H1 (cell line): Measurements from ENCODE around the gene ING1. TPM values are rescaled to one million over a fixed set of nuclear protein-coding genes. Genes with fewer than 3 reads are reported as not detected.

Source experiments
- CTCF ChIA-PET: fragments of 300-600 bp; sonication (Branson Sonifier 250); formaldehyde crosslinking; loops from one replicate; lab custom pipeline; 2021; ENCODE audit not compliant: partially characterized antibody; lab: Charles Lee
- POLR2A ChIA-PET: fragments of 300-600 bp; sonication (Branson Sonifier 250); formaldehyde crosslinking; loops from one replicate; lab custom pipeline; 2021; ENCODE audit warnings: inconsistent platforms; ENCODE audit not compliant: partially characterized antibody; lab: Charles Lee
- DNase-seq, 2 experiments: peaks; one replicate each; pipeline versions ENCODE4 v3.0.0 to v3.0.0-alpha.2; 2010 to 2022; ENCODE audit warnings: low spot score in 2 of 2, low read depth in 1 of 2, mixed read lengths in 1 of 2
- FAIRE-seq: peaks from 2 replicates; lab custom pipeline; 2011; peaks lifted over from hg19 to GRCh38; lab: Jason Lieb, UNC
- H2AFZ ChIP-seq: 2 replicates; pipeline ENCODE4 v1.8.1; 2012; ENCODE audit warnings: low read length, inconsistent platforms
- H2AK5ac ChIP-seq: 2 replicates; pipeline ENCODE4 v1.6.1; 2013; ENCODE audit warnings: low read depth, low read length
- H2BK120ac ChIP-seq: replicated peaks from 2 replicates; pipeline ENCODE3; 2013; ENCODE audit warnings: low read depth, low read length, inconsistent platforms
- H2BK12ac ChIP-seq: 2 replicates; pipeline ENCODE4 v1.6.1; 2013; ENCODE audit warnings: low read depth, low read length
- H2BK15ac ChIP-seq: 2 replicates; pipeline ENCODE4 v1.6.1; 2013; ENCODE audit warnings: low read length
- H2BK20ac ChIP-seq: 2 replicates; pipeline ENCODE4 v1.6.1; 2013; ENCODE audit warnings: low read length
- H2BK5ac ChIP-seq: 2 replicates; pipeline ENCODE4 v1.6.1; 2013; ENCODE audit warnings: low read depth, low read length
- H3K14ac ChIP-seq: 2 replicates; pipeline ENCODE4 v1.6.1; 2013; ENCODE audit warnings: inconsistent platforms; ENCODE audit not compliant: insufficient read length
- H3K18ac ChIP-seq: 2 replicates; pipeline ENCODE4 v1.6.1; 2013; ENCODE audit warnings: low read length; ENCODE audit errors: extremely low read depth
- H3K23ac ChIP-seq: 2 replicates; pipeline ENCODE4 v1.6.1; 2013; ENCODE audit warnings: inconsistent platforms; ENCODE audit not compliant: insufficient read length
- H3K23me2 ChIP-seq: 2 replicates; pipeline ENCODE4 v1.6.1; 2013; ENCODE audit warnings: low read depth, low read length
- H3K27ac ChIP-seq: 2 replicates; pipeline ENCODE4 v1.6.1; 2011; ENCODE audit warnings: low read depth, low read length, inconsistent platforms
- H3K27me3 ChIP-seq, 4 experiments: replicated peaks in 1 of 4; 1 replicate in 1 of 4; 2 replicates in 3 of 4; pipeline versions ENCODE4 v1.6.1 to v1.8.1; 2011 to 2013; ENCODE audit warnings: low read length in 3 of 4, mild to moderate bottlenecking in 3 of 4, inconsistent platforms in 2 of 4, mixed read lengths in 2 of 4, moderate library complexity in 1 of 4; ENCODE audit not compliant: control insufficient read depth in 3 of 4, insufficient read depth in 3 of 4; ENCODE audit errors: extremely low read depth in 1 of 4
- H3K36me3 ChIP-seq, 4 experiments: 2 replicates each; pipeline versions ENCODE4 v1.6.1 to v1.8.1; 2011 to 2013; ENCODE audit warnings: mild to moderate bottlenecking in 4 of 4, low read length in 3 of 4, moderate library complexity in 2 of 4, control low read depth in 1 of 4, inconsistent platforms in 1 of 4; ENCODE audit not compliant: insufficient read depth in 4 of 4, control insufficient read depth in 2 of 4
- H3K4ac ChIP-seq: replicated peaks from 2 replicates; pipeline ENCODE3; 2013; ENCODE audit warnings: low read length, low read depth, mixed read lengths, inconsistent platforms; ENCODE audit not compliant: insufficient read length
- H3K4me1 ChIP-seq, 4 experiments: replicated peaks in 1 of 4; 1 replicate in 1 of 4; 2 replicates in 3 of 4; pipeline versions ENCODE4 v1.6.1 to v1.8.1; 2011 to 2013; ENCODE audit warnings: low read length in 3 of 4, inconsistent platforms in 2 of 4, mixed read lengths in 1 of 4; ENCODE audit not compliant: insufficient read depth in 4 of 4, control insufficient read depth in 3 of 4
- H3K4me2 ChIP-seq, 2 experiments: 2 replicates each; pipeline versions ENCODE4 v1.6.1 to v1.8.1; 2011 to 2013; ENCODE audit warnings: low read depth in 2 of 2, low read length in 2 of 2, control low read depth in 1 of 2, inconsistent platforms in 1 of 2, mild to moderate bottlenecking in 1 of 2; ENCODE audit not compliant: insufficient read depth in 1 of 2
- H3K4me3 ChIP-seq, 4 experiments: fragments of 200-600, 300-600 bp in 1 of 4; sonication (generic), shearing (Covaris generic), sonication (Bioruptor Twin) in 1 of 4; 2 replicates each; pipeline versions ENCODE4 v1.5.1 to v1.8.1; 2011 to 2016; ENCODE audit warnings: low read length in 4 of 4, low read depth in 3 of 4, control low read depth in 2 of 4, inconsistent platforms in 2 of 4, mild to moderate bottlenecking in 2 of 4, mixed read lengths in 1 of 4, moderate library complexity in 1 of 4; ENCODE audit not compliant: insufficient read depth in 2 of 4; ENCODE audit errors: extremely low read depth in 1 of 4
- H3K56ac ChIP-seq: replicated peaks from 2 replicates; pipeline ENCODE3; 2013; ENCODE audit warnings: low read depth, mild to moderate bottlenecking, mixed read lengths, low read length, inconsistent platforms; ENCODE audit not compliant: insufficient read length
- H3K79me1 ChIP-seq: 2 replicates; pipeline ENCODE4 v1.6.1; 2013; ENCODE audit warnings: low read depth, low read length, control low read depth
- H3K79me2 ChIP-seq, 2 experiments: 2 replicates each; pipeline versions ENCODE4 v1.6.1 to v1.8.1; 2012 to 2013; ENCODE audit warnings: low read length in 2 of 2, mild to moderate bottlenecking in 2 of 2, inconsistent platforms in 1 of 2; ENCODE audit not compliant: insufficient read depth in 2 of 2, control insufficient read depth in 1 of 2
- H3K9ac ChIP-seq, 4 experiments: replicated peaks in 1 of 4; 1 replicate in 1 of 4; 2 replicates in 3 of 4; pipeline versions ENCODE4 v1.6.1 to v1.8.1; 2011 to 2013; ENCODE audit warnings: low read depth in 3 of 4, low read length in 3 of 4, control low read depth in 2 of 4, mild to moderate bottlenecking in 2 of 4, moderate library complexity in 2 of 4, inconsistent platforms in 1 of 4; ENCODE audit errors: extremely low read depth in 1 of 4
- H3K9me3 ChIP-seq, 2 experiments: 2 replicates each; pipeline versions ENCODE4 v1.6.1 to v1.8.1; 2012 to 2013; ENCODE audit warnings: mild to moderate bottlenecking in 2 of 2, moderate library complexity in 2 of 2, control low read depth in 1 of 2, inconsistent platforms in 1 of 2, low read depth in 1 of 2, low read length in 1 of 2, mixed read lengths in 1 of 2; ENCODE audit not compliant: insufficient read depth in 2 of 2
- H4K20me1 ChIP-seq, 2 experiments: replicated peaks in 1 of 2; 2 replicates each; pipeline versions ENCODE3 to v1.8.1; 2011 to 2013; ENCODE audit warnings: inconsistent platforms in 2 of 2, low read length in 2 of 2, mild to moderate bottlenecking in 1 of 2; ENCODE audit not compliant: insufficient read depth in 2 of 2, control insufficient read depth in 1 of 2
- H4K5ac ChIP-seq: 2 replicates; pipeline ENCODE4 v1.6.1; 2013; ENCODE audit warnings: low read length, low read depth, mixed read lengths, inconsistent platforms; ENCODE audit not compliant: insufficient read length
- H4K8ac ChIP-seq: 2 replicates; pipeline ENCODE4 v1.8.0; 2013; ENCODE audit warnings: mild to moderate bottlenecking, moderate library complexity, low read length, inconsistent platforms; ENCODE audit not compliant: insufficient read depth; ENCODE audit errors: extremely low read depth
- H4K91ac ChIP-seq: replicated peaks from 2 replicates; pipeline ENCODE3; 2013; ENCODE audit warnings: low read length, mixed read lengths, inconsistent platforms; ENCODE audit not compliant: insufficient read length
- BACH1 ChIP-seq: IDR thresholded peaks from 2 replicates; pipeline ENCODE4 v1.6.1; 2012; ENCODE audit warnings: low read length, improper control_type of control experiment
- BCL11A ChIP-seq, 2 experiments: IDR thresholded peaks; one replicate each; pipeline ENCODE4 v1.6.1; 2011; ENCODE audit warnings: low read depth in 2 of 2, low read length in 2 of 2, mild to moderate bottlenecking in 2 of 2
- BRCA1 ChIP-seq: IDR thresholded peaks from 2 replicates; pipeline ENCODE4 v1.6.1; 2012; ENCODE audit warnings: low read depth, low read length, improper control_type of control experiment
- CTBP2 ChIP-seq: IDR thresholded peaks from 2 replicates; pipeline ENCODE4 v1.7.0; 2011; ENCODE audit warnings: borderline replicate concordance, mild to moderate bottlenecking, moderate library complexity, mixed read lengths, low read length; ENCODE audit not compliant: insufficient read depth, insufficient read length
- E2F6 ChIP-seq: IDR thresholded peaks from 2 replicates; pipeline ENCODE4 v1.6.1; 2012; ENCODE audit warnings: inconsistent platforms
- EGR1 ChIP-seq: IDR thresholded peaks from 2 replicates; pipeline ENCODE4 v1.6.1; 2011; ENCODE audit warnings: low read depth, low read length, borderline replicate concordance
- JUND ChIP-seq: IDR thresholded peaks from 2 replicates; pipeline ENCODE4 v1.6.1; 2011; ENCODE audit warnings: mild to moderate bottlenecking, improper control_type of control experiment, low read length
- KDM5A ChIP-seq: fragments of 200-600 bp; IDR thresholded peaks from 2 replicates; pipeline ENCODE4 v1.7.1; 2012; ENCODE audit warnings: mild to moderate bottlenecking, low read length, inconsistent platforms, mixed read lengths
- RAD21 ChIP-seq, 2 experiments: IDR thresholded peaks in 1 of 2; conservative IDR thresholded peaks in 1 of 2; 2 replicates each; pipeline ENCODE4 v1.6.1; 2011; ENCODE audit warnings: low read depth in 2 of 2, low read length in 2 of 2, improper control_type of control experiment in 1 of 2, inconsistent platforms in 1 of 2, mild to moderate bottlenecking in 1 of 2, moderate library complexity in 1 of 2
- SP4 ChIP-seq: IDR thresholded peaks from 2 replicates; pipeline ENCODE4 v1.6.1; 2012; ENCODE audit warnings: low read length, inconsistent platforms
- SRF ChIP-seq: IDR thresholded peaks from 2 replicates; pipeline ENCODE4 v1.6.1; 2011; ENCODE audit warnings: mild to moderate bottlenecking, low read depth, low read length, moderate library complexity
- SUZ12 ChIP-seq: fragments of 200-600 bp; sonication (generic); IDR thresholded peaks from 2 replicates; pipeline ENCODE4 v1.6.1; 2012; ENCODE audit warnings: mild to moderate bottlenecking, inconsistent platforms, low read length, moderate library complexity, mixed read lengths
- TBP ChIP-seq: IDR thresholded peaks from 2 replicates; pipeline ENCODE4 v1.6.1; 2011; ENCODE audit warnings: low read depth, low read length, improper control_type of control experiment
- TEAD4 ChIP-seq: IDR thresholded peaks from 2 replicates; pipeline ENCODE4 v1.6.1; 2012; ENCODE audit warnings: low read depth, low read length, inconsistent platforms, mixed read lengths
- WGBS, 2 experiments: shearing (Covaris generic) in 1 of 2; methylation state at CpG; one replicate each; pipeline versions ENCODE4 v1.1.6 to v1.1.7; 2013 to 2015; ENCODE audit warnings: low lambda C conversion rate in 2 of 2, mixed read lengths in 2 of 2, inconsistent platforms in 1 of 2, low coverage in 1 of 2, missing lambda C conversion rate in 1 of 2; ENCODE audit not compliant: insufficient replicate concordance in 2 of 2, insufficient coverage in 1 of 2, insufficient read length in 1 of 2; ENCODE audit errors: extremely low coverage in 1 of 2, missing lambda C conversion rate in 1 of 2; 5-methylcytosine and 5-hydroxymethylcytosine counted together
- polyA plus RNA-seq, 7 experiments: library from polyadenylated mRNA; depleted of rRNA in 3 of 7; stranded (reverse) in 5 of 7; unstranded in 2 of 7; fragments of >200 nt in 5 of 7; fragments of 200-250 nt in 2 of 7; gene quantifications; 1 replicate in 5 of 7; 2 replicates in 1 of 7; 4 replicates in 1 of 7; pipeline versions ENCODE4 v1.2.1 to v1.2.3, GENCODE V29; 2011 to 2013; ENCODE audit warnings: missing spikeins in 2 of 7, mixed read lengths in 2 of 7
- total RNA-seq: library from RNA; stranded (reverse); fragmentation: NEBNext Ultra II Directional; extraction: Animal tissue kit (Norgen Biotek cat#: 25700); gene quantifications from 2 replicates; pipeline ENCODE4 v1.2.1, GENCODE V29; 2021

The ING1 gene
- total and polyA plus RNA-seq, 2 of the 8 experiments (the other 6 are each of a cell fraction or from before 2014, with no cell fraction given) = 22.3 to 26.6 TPM

- Histone ChIP-seq H3K9me3 (no peaks in the 10 kb centered on the region), H3K27me3 (no peaks in the 10 kb centered on the region), H2BK20ac (no peak overlapping the region), H3K79me2 (no peaks in the 10 kb centered on the region), H2AFZ (no peak overlapping the region), H2BK15ac (no peak overlapping the region), H2AK5ac (no peak overlapping the region), H3K4me3 (no peak overlapping the region), H2BK5ac (no peak overlapping the region), H3K9ac (no peak overlapping the region), H3K4ac (no peak overlapping the region), H3K18ac (no peak overlapping the region), H3K23me2 (no peaks in the 10 kb centered on the region), H3K4me1 (no peaks in the 10 kb centered on the region), H3K56ac (no peak overlapping the region), H4K5ac (no peak overlapping the region), H3K4me2 (no peak overlapping the region), H4K8ac (no peak overlapping the region; the same call in 1 of the 2 replicates), H3K79me1 (no peaks in the 10 kb centered on the region), H4K91ac (no peak overlapping the region), H3K14ac (no peak overlapping the region), H4K20me1 (peaks cover 3 to 4% of the 10 kb centered on the region in 2 experiments), H3K27ac (no peak overlapping the region), H3K36me3 (peaks cover 8 to 27% (median 17%) of the 10 kb centered on the region in 4 experiments; a peak in 5 of 8 replicates), H3K23ac (no peak overlapping the region), H2BK120ac (no peak overlapping the region), H2BK12ac (no peak overlapping the region)
- 80% methylated on average over 5 of the region's 5 CpGs; no CpG with 5 or more reads in 1 of the 2 experiments for WGBS, 2 experiments
- ChIA-PET POLR2A (interaction anchor here (0.6 to 2.1 kb wide), 3 partner anchors 26 to 31 kb away, joined by 3 to 10 read pairs (median 5); no protein-coding TSS in a partner anchor), CTCF (interaction anchor here (0.7 to 4.1 kb wide), 33 partner anchors 8 to 226 kb away, joined by 3 to 27 read pairs (median 4); no protein-coding TSS in a partner anchor)
- FAIRE-seq (no peak), DNase-seq (no peak)
- TF ChIP-seq BCL11A (IDR thresholded peaks at IDR 0.05; ENCODE audit: low read depth in 2 of 2, low read length in 2 of 2) (no peak), KDM5A (no peak), SP4 (no peak), E2F6 (no peak), SUZ12 (no peak), RAD21 (IDR thresholded peaks at IDR 0.05 in 1 of 2, conservative IDR thresholded peaks at IDR 0.05 in 1 of 2; ENCODE audit: low read depth in 2 of 2, low read length in 2 of 2) (no peak), TBP (no peak), EGR1 (no peak), CTBP2 (no peak), TEAD4 (no peak), BRCA1 (no peak), JUND (no peak), SRF (no peak), BACH1 (no peak)
These were observed 29.6 kb upstream of the ING1 start for GRCh38 chr13:110683921-110684320.
